Measurements from ENCODE around the gene DES. TPM values are rescaled to one million over a fixed set of nuclear protein-coding genes. Genes with fewer than 3 reads are reported as not detected.

Gene DES
- total RNA-seq, 1 donor = 20.7 TPM

DNA sequence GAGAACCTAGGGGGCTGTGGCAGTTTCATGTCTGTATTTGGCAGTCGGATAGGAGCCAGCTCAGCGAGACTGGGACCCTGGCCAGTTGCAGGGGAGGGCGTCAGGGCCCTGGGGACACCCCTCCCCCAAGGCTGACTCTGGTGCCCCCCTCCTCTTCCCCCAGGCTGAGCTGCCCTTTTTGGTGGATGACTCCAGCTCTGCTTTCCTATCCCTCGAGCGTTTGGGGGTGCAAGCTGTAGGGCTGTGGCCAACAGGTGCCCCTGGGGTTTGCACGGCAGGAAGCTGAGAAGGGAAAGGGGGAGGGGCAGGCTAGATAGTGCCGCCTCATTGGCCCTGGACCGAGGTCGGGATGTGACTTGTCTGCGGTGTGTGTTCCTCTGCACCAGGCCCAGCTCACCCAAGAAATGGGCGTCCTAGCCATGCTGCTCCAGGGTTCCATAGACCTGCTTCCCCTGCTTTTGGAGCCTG is 42.9 kb downstream of the DES start:
- no peak for DNase-seq (ENCODE audit: low read depth)
- H3K4me3 ChIP-seq (ENCODE audit: low read depth, low read length) = no peak overlapping the region
- TF ChIP-seq, protein P1, sequence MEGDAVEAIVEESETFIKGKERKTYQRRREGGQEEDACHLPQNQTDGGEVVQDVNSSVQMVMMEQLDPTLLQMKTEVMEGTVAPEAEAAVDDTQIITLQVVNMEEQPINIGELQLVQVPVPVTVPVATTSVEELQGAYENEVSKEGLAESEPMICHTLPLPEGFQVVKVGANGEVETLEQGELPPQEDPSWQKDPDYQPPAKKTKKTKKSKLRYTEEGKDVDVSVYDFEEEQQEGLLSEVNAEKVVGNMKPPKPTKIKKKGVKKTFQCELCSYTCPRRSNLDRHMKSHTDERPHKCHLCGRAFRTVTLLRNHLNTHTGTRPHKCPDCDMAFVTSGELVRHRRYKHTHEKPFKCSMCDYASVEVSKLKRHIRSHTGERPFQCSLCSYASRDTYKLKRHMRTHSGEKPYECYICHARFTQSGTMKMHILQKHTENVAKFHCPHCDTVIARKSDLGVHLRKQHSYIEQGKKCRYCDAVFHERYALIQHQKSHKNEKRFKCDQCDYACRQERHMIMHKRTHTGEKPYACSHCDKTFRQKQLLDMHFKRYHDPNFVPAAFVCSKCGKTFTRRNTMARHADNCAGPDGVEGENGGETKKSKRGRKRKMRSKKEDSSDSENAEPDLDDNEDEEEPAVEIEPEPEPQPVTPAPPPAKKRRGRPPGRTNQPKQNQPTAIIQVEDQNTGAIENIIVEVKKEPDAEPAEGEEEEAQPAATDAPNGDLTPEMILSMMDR (IDR thresholded peaks at IDR 0.05; ENCODE audit: insufficient read depth, low read depth, low read length) = no peak

DNA sequence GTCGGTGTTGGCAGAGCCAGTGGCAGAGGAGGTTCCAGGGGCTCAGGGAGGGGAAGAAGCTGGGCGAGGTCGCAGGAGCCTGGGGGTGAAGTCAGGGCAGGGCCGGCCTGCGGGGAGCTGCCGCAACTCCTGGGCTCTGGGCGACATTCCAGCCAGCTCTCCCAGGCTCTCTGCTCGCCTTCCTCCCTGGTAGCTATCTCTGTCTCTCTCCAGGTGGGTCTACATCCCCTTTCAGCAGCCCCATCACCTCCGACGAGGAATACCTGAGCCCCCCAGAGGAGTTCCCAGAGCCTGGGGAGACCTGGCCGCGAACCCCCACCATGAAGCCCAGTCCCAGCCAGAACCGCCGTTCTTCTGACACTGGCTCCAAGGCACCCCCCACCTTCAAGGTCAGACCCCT is 43.5 kb downstream of the DES start:
- DNase-seq (ENCODE audit: low read depth) = no peak
- H3K4me3 ChIP-seq (ENCODE audit: low read depth, low read length) = no peak overlapping the region
- TF ChIP-seq, protein P1 (IDR thresholded peaks at IDR 0.05; ENCODE audit: insufficient read depth, low read depth, low read length) = no peak

DNA sequence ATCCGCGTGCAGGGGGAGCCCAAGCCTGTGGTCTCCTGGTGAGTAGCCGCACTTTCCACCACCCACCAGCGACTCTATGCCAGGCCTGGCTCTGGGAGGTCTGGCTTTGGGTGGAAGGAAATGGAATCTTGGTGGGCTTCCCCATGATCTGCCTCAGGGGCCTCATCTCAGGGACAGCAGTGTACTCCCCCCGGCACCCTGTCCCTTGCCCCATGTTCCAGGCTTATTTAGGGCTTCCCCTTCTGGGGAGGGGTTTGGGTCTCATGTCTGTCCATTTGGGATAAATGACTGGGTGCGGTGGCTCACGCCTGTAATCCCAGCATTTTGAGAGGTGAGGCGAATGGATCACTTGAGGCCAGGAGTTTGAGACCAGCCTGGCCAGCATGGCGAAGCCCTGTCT is 44.2 kb downstream of the DES start:
- no peak overlapping the region for H3K4me3 ChIP-seq (ENCODE audit: low read depth, low read length)
- DNase-seq (ENCODE audit: low read depth) = no peak
- TF ChIP-seq, protein P1 (IDR thresholded peaks at IDR 0.05; ENCODE audit: insufficient read depth, low read depth, low read length) = no peak

DNA sequence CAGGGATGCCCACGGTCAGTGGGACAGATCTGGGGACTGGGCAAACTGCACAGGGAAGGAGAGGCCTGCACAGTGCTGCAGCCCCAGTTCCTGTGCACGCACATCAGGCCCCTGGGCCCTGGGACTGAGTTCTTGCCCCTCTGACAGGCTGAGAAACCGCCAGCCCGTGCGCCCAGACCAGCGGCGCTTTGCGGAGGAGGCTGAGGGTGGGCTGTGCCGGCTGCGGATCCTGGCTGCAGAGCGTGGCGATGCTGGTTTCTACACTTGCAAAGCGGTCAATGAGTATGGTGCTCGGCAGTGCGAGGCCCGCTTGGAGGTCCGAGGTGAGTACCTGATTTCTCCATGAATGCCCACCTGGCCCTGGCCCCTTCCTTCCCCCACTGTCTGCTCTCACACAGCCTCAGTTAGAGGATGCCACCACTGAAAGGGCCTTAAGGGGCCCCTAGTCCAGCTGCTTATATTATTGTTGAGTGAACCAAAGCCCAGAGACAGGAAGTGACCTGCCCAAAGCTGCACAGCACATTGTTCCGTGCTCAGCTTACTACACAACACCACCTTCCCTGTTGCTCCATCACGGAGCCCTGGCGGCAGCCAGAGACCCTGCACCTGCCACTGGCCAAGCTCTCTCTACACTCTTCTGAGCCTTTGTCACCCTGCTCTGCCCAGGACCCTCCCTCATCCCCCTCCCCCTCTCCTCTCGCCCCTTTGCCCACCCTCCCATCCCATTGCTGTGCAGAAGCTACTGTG is 46.3 kb downstream of the DES start:
- DNase-seq (ENCODE audit: low read depth) = no peak
- H3K4me3 ChIP-seq (ENCODE audit: low read depth, low read length) = no peak overlapping the region
- TF ChIP-seq, protein P1 (IDR thresholded peaks at IDR 0.05; ENCODE audit: insufficient read depth, low read depth, low read length) = no peak

DNA sequence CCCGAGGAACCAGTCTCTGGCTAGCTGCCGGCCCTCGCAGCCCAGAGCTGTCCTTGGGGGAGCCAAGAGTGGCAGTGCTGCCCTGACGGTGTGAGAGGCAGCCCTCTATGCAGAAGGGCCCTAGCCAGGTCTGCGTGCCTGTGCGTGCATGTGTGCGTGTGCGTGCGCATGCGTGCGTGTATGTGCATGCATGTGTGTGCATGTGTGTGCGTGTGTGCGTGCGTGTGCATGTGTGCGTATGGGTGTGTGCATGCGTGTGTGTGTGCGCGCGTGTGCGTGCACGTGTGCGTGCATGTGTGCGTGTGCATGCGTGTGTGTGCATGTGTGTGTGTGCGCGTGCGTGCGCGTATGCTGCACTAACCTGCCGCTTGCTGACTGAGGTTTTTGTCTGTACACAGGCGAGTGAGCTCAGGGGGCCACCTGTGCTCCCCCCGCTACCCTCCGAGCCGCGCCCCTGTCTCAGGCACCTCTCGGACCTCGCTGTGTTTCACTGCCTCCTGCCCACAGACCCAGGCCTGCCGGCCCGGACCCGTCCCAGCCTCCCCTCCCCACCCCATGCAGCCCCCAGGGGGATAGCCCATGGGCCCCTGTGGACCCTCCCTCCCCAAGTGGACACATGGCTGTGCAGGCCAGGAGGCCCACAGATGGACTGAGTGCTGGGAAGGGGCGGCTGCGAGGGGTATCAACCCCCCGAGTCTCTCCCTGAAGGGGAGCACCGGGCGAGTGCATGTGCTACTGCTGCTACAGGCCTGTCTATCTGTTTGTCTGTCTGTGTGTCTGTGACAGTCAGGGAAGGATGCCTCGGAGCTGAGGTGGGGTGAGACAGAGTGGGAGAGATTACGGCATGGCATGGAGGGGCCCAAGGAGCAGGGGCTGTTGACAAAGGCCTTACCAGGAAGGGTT is 47.7 kb downstream of the DES start:
- DNase-seq (ENCODE audit: low read depth) = no peak
- TF ChIP-seq, protein P1 (IDR thresholded peaks at IDR 0.05; ENCODE audit: insufficient read depth, low read depth, low read length) = no peak
- H3K4me3 ChIP-seq (ENCODE audit: low read depth, low read length) = no peak overlapping the region

DNA sequence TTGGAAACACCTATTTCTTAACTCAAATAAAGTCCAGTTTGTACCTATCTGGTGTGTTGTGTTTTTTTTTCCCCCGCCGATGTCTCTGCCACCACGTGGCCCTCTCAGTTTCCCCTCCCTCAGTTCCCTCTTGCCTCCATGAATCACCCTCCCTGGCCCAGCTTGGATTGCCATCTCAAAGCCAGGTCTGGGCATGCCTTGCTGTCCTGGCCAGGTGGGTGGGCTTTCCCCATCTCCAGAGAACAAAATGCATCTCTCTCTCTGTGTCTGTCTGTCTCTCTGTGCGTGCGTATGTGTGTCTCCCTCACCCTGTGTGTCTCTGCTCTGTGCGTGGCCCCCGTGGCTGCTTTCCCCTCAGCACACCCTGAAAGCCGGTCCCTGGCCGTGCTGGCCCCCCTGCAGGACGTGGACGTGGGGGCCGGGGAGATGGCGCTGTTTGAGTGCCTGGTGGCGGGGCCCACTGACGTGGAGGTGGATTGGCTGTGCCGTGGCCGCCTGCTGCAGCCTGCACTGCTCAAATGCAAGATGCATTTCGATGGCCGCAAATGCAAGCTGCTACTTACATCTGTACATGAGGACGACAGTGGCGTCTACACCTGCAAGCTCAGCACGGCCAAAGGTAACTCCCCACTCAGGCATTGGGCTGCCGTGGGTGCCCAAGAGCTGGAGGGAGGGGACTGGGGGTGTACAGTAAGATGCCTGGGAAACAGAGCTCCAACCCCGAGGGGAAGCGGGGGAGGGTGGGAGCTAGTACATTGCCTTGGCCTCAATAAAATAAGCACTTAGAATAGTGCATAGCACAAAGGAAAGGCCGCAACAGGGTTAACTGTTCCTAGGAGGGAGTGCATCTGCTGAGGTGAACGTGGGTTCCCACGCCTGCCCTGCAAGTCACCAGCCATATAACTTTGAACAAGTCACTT is 48.9 kb downstream of the DES start:
- TF ChIP-seq, protein P1 (IDR thresholded peaks at IDR 0.05; ENCODE audit: insufficient read depth, low read depth, low read length) = no peak
- H3K4me3 ChIP-seq (ENCODE audit: low read depth, low read length) = no peak overlapping the region
- DNase-seq (ENCODE audit: low read depth) = no peak

All from fibroblast of villous mesenchyme (primary cell).